HEK293 (cell line): Measurements from ENCODE around the gene KCTD15.
A peak's percentile ranks its signal among the peaks of the same experiment; 100 is the strongest.

ENCODE experiments used
- CTCF ChIA-PET: fragments of 350-600 bp; formaldehyde crosslinking; extraction: SDS; loops from one replicate; lab custom pipeline; 2021; ENCODE audit warnings: antibody characterized with exemption; lab: Yijun Ruan, JAX
- POLR2A ChIA-PET: fragments of 300-600 bp; formaldehyde crosslinking; extraction: SDS; loops from one replicate; lab custom pipeline; 2020; ENCODE audit warnings: antibody characterized with exemption, inconsistent platforms; lab: Yijun Ruan, JAX
- H3K27ac ChIP-seq: fragments of 200-500 bp; sonication (Bioruptor generic); 2 replicates; pipeline ENCODE4 v1.5.1; 2014; ENCODE audit warnings: low read depth, low read length, control low read depth, inconsistent platforms; ENCODE audit errors: extremely low read depth
- H3K36me3 ChIP-seq, 2 experiments: fragments of 200-500 bp in 1 of 2; sonication (Bioruptor generic) in 1 of 2; 1 replicate in 1 of 2; 2 replicates in 1 of 2; pipeline ENCODE4 v1.5.1; 2014 to 2017; ENCODE audit warnings: inconsistent platforms in 2 of 2, low read length in 2 of 2; ENCODE audit not compliant: control insufficient read depth in 2 of 2, insufficient read depth in 1 of 2
- H3K4me1 ChIP-seq: fragments of 200-500 bp; sonication (Bioruptor generic); 2 replicates; pipeline ENCODE4 v1.5.1; 2014; ENCODE audit warnings: mild to moderate bottlenecking, low read length, inconsistent platforms; ENCODE audit not compliant: control insufficient read depth, insufficient read depth
- H3K4me3 ChIP-seq: 2 replicates; pipeline ENCODE4 v1.5.1; 2011; ENCODE audit warnings: low read depth, mild to moderate bottlenecking, control low read depth, low read length, moderate library complexity
- H3K9me3 ChIP-seq: fragments of 200-500 bp; sonication (Bioruptor generic); 2 replicates; pipeline ENCODE4 v1.5.1; 2014; ENCODE audit warnings: low read depth, low read length, inconsistent platforms; ENCODE audit not compliant: control insufficient read depth, insufficient read depth
- GFI1B ChIP-seq: fragments of 450-650 bp; formaldehyde crosslinking; IDR thresholded peaks from 2 replicates; pipeline ENCODE4 v1.5.1; 2016; ENCODE audit warnings: missing biosample characterization, missing genetic modification characterization
- KLF16 ChIP-seq: fragments of 450-650 bp; formaldehyde crosslinking; IDR thresholded peaks from 2 replicates; pipeline ENCODE4 v1.5.1; 2017; ENCODE audit warnings: missing biosample characterization, missing genetic modification characterization
- MZF1 ChIP-seq: fragments of 450-650 bp; formaldehyde crosslinking; IDR thresholded peaks from 2 replicates; pipeline ENCODE4 v1.5.1; 2017; ENCODE audit warnings: missing biosample characterization, missing genetic modification characterization, borderline replicate concordance
- OSR2 ChIP-seq: fragments of 450-650 bp; formaldehyde crosslinking; IDR thresholded peaks from 2 replicates; pipeline ENCODE4 v1.5.1; 2016; ENCODE audit warnings: missing biosample characterization, missing genetic modification characterization
- PRDM10 ChIP-seq: fragments of 450-650 bp; formaldehyde crosslinking; IDR thresholded peaks from 2 replicates; pipeline ENCODE4 v1.5.1; 2016; ENCODE audit warnings: missing biosample characterization, missing genetic modification characterization
- SALL2 ChIP-seq: fragments of 450-650 bp; formaldehyde crosslinking; IDR thresholded peaks from 2 replicates; pipeline ENCODE4 v1.5.0; 2017; ENCODE audit warnings: missing biosample characterization, mild to moderate bottlenecking, missing genetic modification characterization, borderline replicate concordance
- SCRT2 ChIP-seq: fragments of 450-650 bp; formaldehyde crosslinking; IDR thresholded peaks from 2 replicates; pipeline ENCODE4 v1.5.1; 2016; ENCODE audit warnings: missing biosample characterization, missing genetic modification characterization
- SETDB1 ChIP-seq: IDR thresholded peaks from one replicate; pipeline ENCODE4 v1.6.1; 2017; ENCODE audit warnings: mild to moderate bottlenecking, low read length, moderate library complexity, mixed read lengths; ENCODE audit not compliant: insufficient read length
- ZIC2 ChIP-seq: fragments of 450-650 bp; formaldehyde crosslinking; IDR thresholded peaks from 2 replicates; pipeline ENCODE4 v1.5.1; 2016; ENCODE audit warnings: missing biosample characterization, missing genetic modification characterization
- ZNF112 ChIP-seq: fragments of 450-650 bp; formaldehyde crosslinking; IDR thresholded peaks from 2 replicates; pipeline ENCODE4 v1.5.0; 2017; ENCODE audit warnings: missing biosample characterization, missing genetic modification characterization
- ZNF18 ChIP-seq: fragments of 450-650 bp; formaldehyde crosslinking; IDR thresholded peaks from 2 replicates; pipeline ENCODE4 v1.5.1; 2016; ENCODE audit warnings: missing biosample characterization, missing genetic modification characterization
- ZNF423 ChIP-seq: fragments of 450-650 bp; formaldehyde crosslinking; IDR thresholded peaks from 2 replicates; pipeline ENCODE4 v1.5.1; 2016; ENCODE audit warnings: missing biosample characterization, missing genetic modification characterization
- ZNF501 ChIP-seq: fragments of 450-650 bp; formaldehyde crosslinking; IDR thresholded peaks from 2 replicates; pipeline ENCODE4 v1.5.1; 2016; ENCODE audit warnings: missing biosample characterization, missing genetic modification characterization
- ZNF514 ChIP-seq: fragments of 450-650 bp; formaldehyde crosslinking; IDR thresholded peaks from 2 replicates; pipeline ENCODE4 v1.5.1; 2016; ENCODE audit warnings: missing biosample characterization, missing genetic modification characterization
- ZNF558 ChIP-seq: fragments of 450-650 bp; formaldehyde crosslinking; IDR thresholded peaks from 2 replicates; pipeline ENCODE4 v1.5.1; 2016; ENCODE audit warnings: missing biosample characterization, missing genetic modification characterization
- ZNF585B ChIP-seq: fragments of 450-650 bp; formaldehyde crosslinking; IDR thresholded peaks from 2 replicates; pipeline ENCODE4 v1.5.1; 2016; ENCODE audit warnings: missing biosample characterization, missing genetic modification characterization
- ZNF596 ChIP-seq: fragments of 450-650 bp; IDR thresholded peaks from 2 replicates; pipeline ENCODE4 v1.5.0; 2018; ENCODE audit warnings: missing biosample characterization, mild to moderate bottlenecking, missing genetic modification characterization, moderate library complexity
- ZNF600 ChIP-seq: fragments of 450-650 bp; formaldehyde crosslinking; IDR thresholded peaks from 2 replicates; pipeline ENCODE4 v1.5.1; 2016; ENCODE audit warnings: missing biosample characterization, missing genetic modification characterization
- ZNF629 ChIP-seq: fragments of 450-650 bp; formaldehyde crosslinking; IDR thresholded peaks from 2 replicates; pipeline ENCODE4 v1.5.1; 2017; ENCODE audit warnings: missing biosample characterization, missing genetic modification characterization
- ZNF692 ChIP-seq: fragments of 450-650 bp; formaldehyde crosslinking; IDR thresholded peaks from 2 replicates; pipeline ENCODE4 v1.5.1; 2016; ENCODE audit warnings: missing biosample characterization, missing genetic modification characterization
- ZNF707 ChIP-seq: fragments of 450-650 bp; formaldehyde crosslinking; IDR thresholded peaks from 2 replicates; pipeline ENCODE4 v1.5.1; 2016; ENCODE audit warnings: missing biosample characterization, missing genetic modification characterization
- ZSCAN23 ChIP-seq: fragments of 450-650 bp; formaldehyde crosslinking; IDR thresholded peaks from 2 replicates; pipeline ENCODE4 v1.5.1; 2016; ENCODE audit warnings: missing biosample characterization, missing genetic modification characterization

Gene KCTD15

GRCh38 chr19:33813391-33814101 is 16.9 kb downstream of the KCTD15 start (continued):
- TF ChIP-seq ZNF112 (tag by site-specific recombination): no peak
- TF ChIP-seq ZNF692 (tag by site-specific recombination): peak; percentile 80
- TF ChIP-seq ZNF501 (tag by site-specific recombination): no peak
- no peak for TF ChIP-seq ZNF558 (tag by site-specific recombination)
- TF ChIP-seq ZNF629 (tag by site-specific recombination): no peak
- TF ChIP-seq ZNF423 (tag by site-specific recombination): no peak
- TF ChIP-seq SALL2: no peak
- no peak for TF ChIP-seq ZNF18 (tag by site-specific recombination)

- ChIA-PET POLR2A (interaction anchor here (1.4 kb wide), 1 partner anchor 18 kb away, joined by 4 read pairs; the partner anchor contains the start of gene KCTD15), CTCF (interaction anchor here (0.6 to 1.6 kb wide), 4 partner anchors 13 to 184 kb away, joined by 3 to 7 read pairs (median 5); no protein-coding TSS in a partner anchor)
- peaks cover 30 to 42% of the 10 kb centered on the region in 2 experiments for H3K36me3 ChIP-seq
- no peak overlapping the region for H3K27ac ChIP-seq
- H3K4me1 ChIP-seq: peaks cover 9% of the 10 kb centered on the region
- TF ChIP-seq ZNF707 (tag by site-specific recombination) (no peak), ZNF596 (0 out of 2 replicates have a peak, but pooled peaks have one; percentile 32), ZNF600 (tag by site-specific recombination) (peak; percentile 37; the same call in 1 of the 2 replicates), ZIC2 (tag by site-specific recombination) (0 out of 2 replicates have a peak, but pooled peaks have one; percentile 12)
- no peaks in the 10 kb centered on the region for H3K9me3 ChIP-seq
- H3K4me3 ChIP-seq: no peak overlapping the region
Observed at GRCh38 chr19:33814181-33815165, 17.8 kb downstream of the KCTD15 start.

GRCh38 chr19:33815380-33816340 is 19.0 kb downstream of the KCTD15 start:
- Histone ChIP-seq H3K27ac (no peak overlapping the region), H3K4me1 (peaks cover 19% of the 10 kb centered on the region), H3K36me3 (peaks cover 18 to 35% of the 10 kb centered on the region in 2 experiments), H3K9me3 (no peaks in the 10 kb centered on the region), H3K4me3 (no peak overlapping the region)
- ChIA-PET POLR2A (interaction anchor here (0.6 to 1.4 kb wide), 2 partner anchors 19 to 244 kb away, joined by 4 read pairs; partner anchors contain the start of gene KCTD15), CTCF (interaction anchor here (0.6 to 1.6 kb wide), 7 partner anchors 11 to 356 kb away, joined by 3 to 9 read pairs (median 3); no protein-coding TSS in a partner anchor)
- TF ChIP-seq GFI1B (tag by site-specific recombination): no peak
- no peak for TF ChIP-seq SCRT2 (tag by site-specific recombination)
- peak; percentile 90 for TF ChIP-seq ZNF600 (tag by site-specific recombination)
- no peak for TF ChIP-seq ZSCAN23 (tag by site-specific recombination)
- TF ChIP-seq PRDM10 (tag by site-specific recombination): peak; percentile 94
- TF ChIP-seq ZNF585B: no peak
- no peak for TF ChIP-seq SETDB1
- no peak for TF ChIP-seq ZNF514
- no peak for TF ChIP-seq OSR2 (tag by site-specific recombination)
- TF ChIP-seq MZF1 (tag by site-specific recombination): no peak
- TF ChIP-seq KLF16: 0 out of 2 replicates have a peak, but pooled peaks have one; percentile 15
